ENCODE measurements around the gene MT1B. TPM values are rescaled to one million over a fixed set of nuclear protein-coding genes. Genes with fewer than 3 reads are reported as not detected.

The MT1B gene
- total RNA-seq, 4 donors from 2014 or later, result not detected

DNA sequence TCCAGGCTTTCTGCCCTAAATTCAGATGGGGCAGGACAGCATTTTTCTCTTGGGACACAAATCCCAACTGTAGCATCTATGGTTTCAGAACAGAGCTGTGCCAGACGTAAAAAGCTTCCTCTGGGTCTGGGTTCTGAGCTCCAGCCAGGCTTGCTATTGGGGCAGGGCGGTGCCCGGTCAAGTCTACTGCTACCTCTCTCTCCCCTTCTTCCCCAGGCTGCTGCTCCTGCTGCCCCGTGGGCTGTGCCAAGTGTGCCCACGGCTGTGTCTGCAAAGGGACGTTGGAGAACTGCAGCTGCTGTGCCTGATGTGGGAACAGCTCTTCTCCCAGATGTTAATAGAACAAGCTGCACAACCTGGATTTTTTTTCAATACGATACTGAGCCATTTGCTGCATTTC, 18.2 kb upstream of the MT1B start:
- WGBS, 2 donors, result 60 to 68% methylated on average over 6 to 7 of the region's 7 CpGs
- H3K9me3 ChIP-seq, result no peaks in the 10 kb centered on the region
- peak overlapping the region; percentile 38 to 60 (median 50) for H3K4me3 ChIP-seq
- peak overlapping the region in 3 of 4 donors; percentile 47 to 94 (median 90) for H3K27ac ChIP-seq
- peaks cover 0 to 36% of the 10 kb centered on the region in 2 donors for H3K27me3 ChIP-seq
- H3K36me3 ChIP-seq, result no peaks in the 10 kb centered on the region
- TF ChIP-seq, protein P1, sequence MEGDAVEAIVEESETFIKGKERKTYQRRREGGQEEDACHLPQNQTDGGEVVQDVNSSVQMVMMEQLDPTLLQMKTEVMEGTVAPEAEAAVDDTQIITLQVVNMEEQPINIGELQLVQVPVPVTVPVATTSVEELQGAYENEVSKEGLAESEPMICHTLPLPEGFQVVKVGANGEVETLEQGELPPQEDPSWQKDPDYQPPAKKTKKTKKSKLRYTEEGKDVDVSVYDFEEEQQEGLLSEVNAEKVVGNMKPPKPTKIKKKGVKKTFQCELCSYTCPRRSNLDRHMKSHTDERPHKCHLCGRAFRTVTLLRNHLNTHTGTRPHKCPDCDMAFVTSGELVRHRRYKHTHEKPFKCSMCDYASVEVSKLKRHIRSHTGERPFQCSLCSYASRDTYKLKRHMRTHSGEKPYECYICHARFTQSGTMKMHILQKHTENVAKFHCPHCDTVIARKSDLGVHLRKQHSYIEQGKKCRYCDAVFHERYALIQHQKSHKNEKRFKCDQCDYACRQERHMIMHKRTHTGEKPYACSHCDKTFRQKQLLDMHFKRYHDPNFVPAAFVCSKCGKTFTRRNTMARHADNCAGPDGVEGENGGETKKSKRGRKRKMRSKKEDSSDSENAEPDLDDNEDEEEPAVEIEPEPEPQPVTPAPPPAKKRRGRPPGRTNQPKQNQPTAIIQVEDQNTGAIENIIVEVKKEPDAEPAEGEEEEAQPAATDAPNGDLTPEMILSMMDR (IDR thresholded peaks at IDR 0.05), result no peak
- TF ChIP-seq POLR2A (IDR thresholded peaks at IDR 0.05) (no peak), EP300 (IDR thresholded peaks at IDR 0.05) (no peak)
- H3K4me1 ChIP-seq, result peaks cover 0 to 69% (median 17%) of the 10 kb centered on the region in 4 donors
- no peak for DNase-seq (ENCODE audit: low spot score in 2 of 2)

DNA sequence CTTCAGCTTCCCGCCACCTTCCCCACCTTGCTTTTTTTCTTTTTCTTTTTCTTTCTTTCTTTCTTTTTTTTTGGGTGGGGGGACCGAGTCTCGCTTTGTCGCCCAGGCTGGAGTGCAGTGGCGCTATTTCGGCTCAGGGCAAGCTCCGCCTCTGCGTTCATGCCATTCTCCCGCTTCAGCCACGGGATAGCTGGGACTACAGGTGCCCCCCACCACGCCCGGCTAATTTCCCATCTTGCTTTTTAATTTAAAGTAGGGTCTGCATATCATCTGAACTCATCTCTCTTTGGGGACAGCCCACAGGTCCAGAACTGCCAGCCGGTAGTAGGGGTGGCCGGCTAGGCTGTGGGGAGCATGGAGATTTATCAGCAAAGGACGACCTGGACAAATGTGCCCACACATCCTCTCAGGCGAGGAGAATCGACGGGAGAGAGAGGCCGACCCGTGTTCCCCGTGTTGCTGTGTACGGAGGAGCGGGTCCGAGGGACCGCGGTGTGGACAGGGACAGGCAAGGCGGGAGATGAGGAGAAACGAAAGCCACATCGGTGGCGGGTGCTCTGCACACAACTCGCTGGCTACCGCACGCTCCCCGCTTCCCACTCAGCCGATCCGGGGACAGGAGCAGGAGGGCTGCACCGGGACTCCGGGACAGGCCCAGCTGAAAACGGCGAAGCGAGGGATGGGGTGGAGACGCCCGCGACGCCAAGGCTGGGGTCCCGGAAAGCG, 16.8 kb upstream of the MT1B start:
- Histone ChIP-seq H3K36me3 (no peaks in the 10 kb centered on the region), H3K27ac (peak overlapping the region in 2 of 4 donors; percentile 10 to 40), H3K27me3 (peaks cover 0 to 47% of the 10 kb centered on the region in 2 donors), H3K9me3 (no peaks in the 10 kb centered on the region), H3K4me3 (peak overlapping the region in 2 of 4 donors; percentile 20 to 37), H3K4me1 (peaks cover 0 to 70% (median 23%) of the 10 kb centered on the region in 4 donors)
- TF ChIP-seq, protein P1 (IDR thresholded peaks at IDR 0.05), result no peak
- TF ChIP-seq POLR2A (IDR thresholded peaks at IDR 0.05) (no peak), EP300 (IDR thresholded peaks at IDR 0.05) (no peak)
- WGBS, 2 donors, result 49 to 52% methylated on average over 47 of the region's 47 CpGs
- no peak for DNase-seq (ENCODE audit: low spot score in 2 of 2)

DNA sequence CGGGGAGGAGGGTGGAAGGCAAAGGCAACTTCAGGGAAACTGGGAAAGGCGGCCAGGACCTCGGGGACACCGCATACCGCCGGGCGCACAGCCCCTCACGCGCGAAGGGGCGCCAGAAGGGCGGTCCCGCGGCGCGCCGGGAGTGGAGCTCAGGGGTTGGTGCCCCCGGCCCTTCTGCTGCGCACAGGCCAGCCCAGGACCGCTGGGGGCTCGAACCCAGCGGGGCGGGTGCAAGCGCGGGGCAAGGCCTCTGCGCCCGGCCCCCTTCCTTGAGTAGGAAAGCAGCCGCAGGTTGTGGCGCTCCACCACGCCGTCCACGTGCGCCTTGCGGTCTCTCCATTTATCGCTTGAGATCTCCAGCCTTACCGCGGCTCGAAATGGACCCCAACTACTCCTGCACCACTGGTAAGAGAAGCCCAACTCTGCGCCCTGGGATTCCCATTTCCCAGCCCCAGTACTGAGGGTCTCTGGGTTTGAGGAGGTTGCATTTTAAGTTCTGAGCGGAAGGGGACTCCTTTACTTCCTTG, 16.2 kb upstream of the MT1B start:
- Histone ChIP-seq H3K4me1 (peaks cover 0 to 70% (median 23%) of the 10 kb centered on the region in 4 donors), H3K4me3 (peak overlapping the region in 2 of 4 donors; percentile 20 to 37), H3K9me3 (no peaks in the 10 kb centered on the region), H3K36me3 (no peaks in the 10 kb centered on the region), H3K27me3 (peaks cover 0 to 47% of the 10 kb centered on the region in 2 donors), H3K27ac (peak overlapping the region in 2 of 4 donors; percentile 10 to 40)
- TF ChIP-seq EP300 (IDR thresholded peaks at IDR 0.05), result no peak
- TF ChIP-seq, protein P1 (IDR thresholded peaks at IDR 0.05), result no peak
- no peak for TF ChIP-seq POLR2A (IDR thresholded peaks at IDR 0.05)
- 28 to 37% methylated on average over 39 of the region's 40 CpGs for WGBS, 2 donors
- DNase-seq (ENCODE audit: low spot score in 2 of 2), result no peak

DNA sequence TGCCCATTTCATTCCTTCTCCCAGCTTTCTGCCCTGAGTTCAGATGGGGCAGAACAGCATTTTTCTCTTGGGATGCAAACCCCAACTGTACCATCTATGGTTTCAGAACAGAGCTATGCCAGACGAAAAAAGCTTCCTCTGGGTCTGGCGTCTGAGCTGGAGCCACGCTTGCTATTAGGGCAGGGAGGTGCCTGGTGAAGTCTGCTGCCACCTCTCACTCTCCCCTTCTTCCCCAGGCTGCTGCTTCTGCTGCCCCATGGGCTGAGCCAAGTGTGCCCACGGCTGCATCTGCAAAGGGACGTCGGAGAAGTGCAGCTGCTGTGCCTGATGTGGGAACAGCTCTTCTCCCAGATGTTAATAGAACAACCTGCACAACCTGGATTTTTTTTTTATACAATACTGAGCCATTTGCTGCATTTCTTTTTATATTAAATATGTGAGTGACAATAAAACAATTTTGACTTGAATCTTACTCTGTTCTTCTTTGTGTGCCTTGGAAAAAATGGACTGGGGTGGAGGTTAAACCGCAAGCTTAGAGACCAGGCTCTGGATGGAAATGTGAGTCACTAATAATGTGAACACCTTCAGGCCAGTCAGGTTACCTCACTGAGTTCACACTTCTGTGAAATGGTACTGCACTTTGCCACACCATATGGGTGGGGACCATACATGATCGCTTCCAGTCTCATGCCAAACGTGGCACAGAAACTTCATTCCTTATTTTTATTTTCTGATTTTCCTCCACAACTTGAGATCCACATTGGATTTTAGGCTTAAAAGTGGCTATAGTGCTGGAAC, 14.9 kb upstream of the MT1B start:
- WGBS, 2 donors, result 62 to 72% methylated on average over 9 of the region's 9 CpGs
- H3K27me3 ChIP-seq, result peaks cover 0 to 47% of the 10 kb centered on the region in 2 donors
- H3K36me3 ChIP-seq, result no peaks in the 10 kb centered on the region
- TF ChIP-seq, protein P1 (IDR thresholded peaks at IDR 0.05), result no peak
- TF ChIP-seq POLR2A (IDR thresholded peaks at IDR 0.05) (no peak), EP300 (IDR thresholded peaks at IDR 0.05) (no peak)
- H3K27ac ChIP-seq, result peak overlapping the region in 1 of 4 donors; percentile 82
- H3K4me3 ChIP-seq, result no peak overlapping the region
- DNase-seq (ENCODE audit: low spot score in 2 of 2), result no peak
- peaks cover 0 to 66% (median 21%) of the 10 kb centered on the region in 4 donors for H3K4me1 ChIP-seq
- H3K9me3 ChIP-seq, result no peaks in the 10 kb centered on the region
